ENCODE data around the gene INSRR.

INSRR gene

GRCh38 chr1:156898161-156898566 lies 39.2 kb upstream of the INSRR start:
- TF ChIP-seq GATA2 (IDR thresholded peaks at IDR 0.05; ENCODE audit: low read depth, low read length) (no peak), GATA3 (IDR thresholded peaks at IDR 0.05; ENCODE audit: low read depth, low read length) (no peak)

- no peak for TF ChIP-seq GATA2 (IDR thresholded peaks at IDR 0.05; ENCODE audit: low read depth, low read length)
- TF ChIP-seq GATA3 (IDR thresholded peaks at IDR 0.05; ENCODE audit: low read depth, low read length): no peak
These were observed 38.3 kb upstream of the INSRR start for GRCh38 chr1:156897078-156897825.

- TF ChIP-seq GATA2 (IDR thresholded peaks at IDR 0.05; ENCODE audit: low read depth, low read length) (no peak), GATA3 (IDR thresholded peaks at IDR 0.05; ENCODE audit: low read depth, low read length) (no peak)
These were observed 37.6 kb upstream of the INSRR start for GRCh38 chr1:156896490-156897033.

GRCh38 chr1:156895927-156896326 lies 37.0 kb upstream of the INSRR start:
- TF ChIP-seq GATA3 (IDR thresholded peaks at IDR 0.05; ENCODE audit: low read depth, low read length) (no peak), GATA2 (IDR thresholded peaks at IDR 0.05; ENCODE audit: low read depth, low read length) (no peak)

- no peak for TF ChIP-seq GATA2 (IDR thresholded peaks at IDR 0.05; ENCODE audit: low read depth, low read length)
- no peak for TF ChIP-seq GATA3 (IDR thresholded peaks at IDR 0.05; ENCODE audit: low read depth, low read length)
These were observed 36.5 kb upstream of the INSRR start for GRCh38 chr1:156895455-156895812.

GRCh38 chr1:156894711-156895454 lies 36.0 kb upstream of the INSRR start:
- no peak for TF ChIP-seq GATA3 (IDR thresholded peaks at IDR 0.05; ENCODE audit: low read depth, low read length)
- TF ChIP-seq GATA2 (IDR thresholded peaks at IDR 0.05; ENCODE audit: low read depth, low read length): no peak

GRCh38 chr1:156894001-156894400 lies 35.1 kb upstream of the INSRR start:
- TF ChIP-seq GATA3 (IDR thresholded peaks at IDR 0.05; ENCODE audit: low read depth, low read length): no peak
- no peak for TF ChIP-seq GATA2 (IDR thresholded peaks at IDR 0.05; ENCODE audit: low read depth, low read length)

- no peak for TF ChIP-seq GATA3 (IDR thresholded peaks at IDR 0.05; ENCODE audit: low read depth, low read length)
- no peak for TF ChIP-seq GATA2 (IDR thresholded peaks at IDR 0.05; ENCODE audit: low read depth, low read length)
These were observed 34.4 kb upstream of the INSRR start, which contains the start of gene PEAR1 for GRCh38 chr1:156893048-156893953. Gene PEAR1 (plus strand): TSS chr1:156893718. CDS start chr1:156903927, 10,209 bp downstream.

- TF ChIP-seq GATA3 (IDR thresholded peaks at IDR 0.05; ENCODE audit: low read depth, low read length): no peak
- TF ChIP-seq GATA2 (IDR thresholded peaks at IDR 0.05; ENCODE audit: low read depth, low read length): no peak
These were observed 33.5 kb upstream of the INSRR start for GRCh38 chr1:156892190-156893047.

GRCh38 chr1:156889802-156890580 lies 31.1 kb upstream of the INSRR start:
- TF ChIP-seq GATA3 (IDR thresholded peaks at IDR 0.05; ENCODE audit: low read depth, low read length): no peak
- no peak for TF ChIP-seq GATA2 (IDR thresholded peaks at IDR 0.05; ENCODE audit: low read depth, low read length)

GRCh38 chr1:156887734-156888133 lies 28.8 kb upstream of the INSRR start:
- TF ChIP-seq GATA2 (IDR thresholded peaks at IDR 0.05; ENCODE audit: low read depth, low read length) (no peak), GATA3 (IDR thresholded peaks at IDR 0.05; ENCODE audit: low read depth, low read length) (no peak)

- no peak for TF ChIP-seq GATA3 (IDR thresholded peaks at IDR 0.05; ENCODE audit: low read depth, low read length)
- no peak for TF ChIP-seq GATA2 (IDR thresholded peaks at IDR 0.05; ENCODE audit: low read depth, low read length)
These were observed 28.4 kb upstream of the INSRR start for GRCh38 chr1:156887317-156887716.

All from SH-SY5Y (cell line).